ENCODE data around the gene HERC4. TPM values are rescaled to one million over a fixed set of nuclear protein-coding genes. Genes with fewer than 3 reads are reported as not detected.
"Not testable (repeated sequence)": the region's sequence is repeated elsewhere in the genome, so short reads cannot be mapped to it uniquely, and the experiment has no call there.

HERC4 gene
- total RNA-seq, 1 experiment from 2014 or later = 95.2 TPM

GRCh38 chr10:68079434-68079833 is 4.4 kb upstream of the HERC4 start:
- Mint-ChIP-seq H3K4me3 (ENCODE audit: low read depth, unreplicated experiment) (no peak overlapping the region), H3K27ac (ENCODE audit: unreplicated experiment) (no peak overlapping the region), H3K36me3 (ENCODE audit: insufficient read depth, unreplicated experiment) (peaks cover 16% of the 10 kb centered on the region), H3K4me1 (ENCODE audit: low read depth, unreplicated experiment) (peaks cover 8% of the 10 kb centered on the region), H3K27me3 (ENCODE audit: unreplicated experiment) (no peaks in the 10 kb centered on the region), H3K9me3 (ENCODE audit: low read depth, unreplicated experiment) (no peaks in the 10 kb centered on the region)
- TF ChIP-seq CTCF (IDR thresholded peaks at IDR 0.05; ENCODE audit: unreplicated experiment) = no peak
- intact Hi-C loops (cut with micrococcal nuclease; ENCODE audit: unreplicated experiment) = no loop called here
- DNase-seq = no peak
- BruUV-seq (replicated peaks) = no TSS peak
- CTCF ChIA-PET = no interaction called here

- CTCF ChIA-PET = no interaction called here
- intact Hi-C loops (cut with micrococcal nuclease; ENCODE audit: unreplicated experiment) = no loop called here
- Mint-ChIP-seq H3K36me3 (ENCODE audit: insufficient read depth, unreplicated experiment) (peaks cover 29% of the 10 kb centered on the region), H3K9me3 (ENCODE audit: low read depth, unreplicated experiment) (no peaks in the 10 kb centered on the region), H3K27ac (ENCODE audit: unreplicated experiment) (no peak overlapping the region), H3K4me1 (ENCODE audit: low read depth, unreplicated experiment) (peaks cover 8% of the 10 kb centered on the region), H3K27me3 (ENCODE audit: unreplicated experiment) (no peaks in the 10 kb centered on the region), H3K4me3 (ENCODE audit: low read depth, unreplicated experiment) (no peak overlapping the region)
- DNase-seq = no peak
- no TSS peak for BruUV-seq (replicated peaks)
- no peak for TF ChIP-seq CTCF (IDR thresholded peaks at IDR 0.05; ENCODE audit: unreplicated experiment)
Measured at GRCh38 chr10:68077026-68077425, 1.9 kb upstream of the HERC4 start.

GRCh38 chr10:68076081-68076480 is 998 bp upstream of the HERC4 start:
- Mint-ChIP-seq H3K36me3 (ENCODE audit: insufficient read depth, unreplicated experiment) (peaks cover 34% of the 10 kb centered on the region), H3K4me1 (ENCODE audit: low read depth, unreplicated experiment) (peaks cover 14% of the 10 kb centered on the region)
- intact Hi-C loops (cut with micrococcal nuclease; ENCODE audit: unreplicated experiment); H3K4me3 Mint-ChIP-seq (ENCODE audit: low read depth, unreplicated experiment); CTCF ChIA-PET; DNase-seq; BruUV-seq (replicated peaks); H3K27ac Mint-ChIP-seq (ENCODE audit: unreplicated experiment); H3K9me3 Mint-ChIP-seq (ENCODE audit: low read depth, unreplicated experiment); H3K27me3 Mint-ChIP-seq (ENCODE audit: unreplicated experiment): not testable (repeated sequence)

GRCh38 chr10:68075550-68076004 is 494 bp upstream of the HERC4 start:
- intact Hi-C loops (cut with micrococcal nuclease; ENCODE audit: unreplicated experiment) = no loop called here
- H3K4me1 Mint-ChIP-seq (ENCODE audit: low read depth, unreplicated experiment) = peaks cover 14% of the 10 kb centered on the region
- H3K4me3 Mint-ChIP-seq (ENCODE audit: low read depth, unreplicated experiment) = peak overlapping the region; percentile 96
- CTCF ChIA-PET = no interaction called here
- peaks cover 40% of the 10 kb centered on the region for H3K36me3 Mint-ChIP-seq (ENCODE audit: insufficient read depth, unreplicated experiment)
- no peaks in the 10 kb centered on the region for H3K27me3 Mint-ChIP-seq (ENCODE audit: unreplicated experiment)
- TF ChIP-seq CTCF (IDR thresholded peaks at IDR 0.05; ENCODE audit: unreplicated experiment) = no peak
- DNase-seq = no peak
- no peaks in the 10 kb centered on the region for H3K9me3 Mint-ChIP-seq (ENCODE audit: low read depth, unreplicated experiment)
- H3K27ac Mint-ChIP-seq (ENCODE audit: unreplicated experiment) = peak overlapping the region; percentile 46
- BruUV-seq (replicated peaks) = TSS peak; percentile 83

GRCh38 chr10:68074031-68074774 is 880 bp downstream of the HERC4 start:
- DNase-seq = no peak
- CTCF ChIA-PET = no interaction called here
- H3K9me3 Mint-ChIP-seq (ENCODE audit: low read depth, unreplicated experiment) = no peaks in the 10 kb centered on the region
- intact Hi-C loops (cut with micrococcal nuclease; ENCODE audit: unreplicated experiment) = no loop called here
- H3K27me3 Mint-ChIP-seq (ENCODE audit: unreplicated experiment) = no peaks in the 10 kb centered on the region
- TF ChIP-seq CTCF (IDR thresholded peaks at IDR 0.05; ENCODE audit: unreplicated experiment) = no peak
- BruUV-seq (replicated peaks) = TSS peak; percentile 42
- peak overlapping the region; percentile 96 for H3K4me3 Mint-ChIP-seq (ENCODE audit: low read depth, unreplicated experiment)
- H3K27ac Mint-ChIP-seq (ENCODE audit: unreplicated experiment) = peak overlapping the region; percentile 46
- peaks cover 40% of the 10 kb centered on the region for H3K36me3 Mint-ChIP-seq (ENCODE audit: insufficient read depth, unreplicated experiment)
- peaks cover 16% of the 10 kb centered on the region for H3K4me1 Mint-ChIP-seq (ENCODE audit: low read depth, unreplicated experiment)

Measured in Calu3 (cell line).